Stimulated activated CD4-positive, alpha-beta T cell treated with anti-CD3 and anti-CD28 coated beads, Interleukin-1b, Interleukin-23, amount 100 ng/mL, for 1 hour (primary cell): ENCODE data around the gene ZNF77.
A peak's percentile ranks its signal among the peaks of the same experiment; 100 is the strongest.
"Not testable (repeated sequence)": the region's sequence is repeated elsewhere in the genome, so short reads cannot be mapped to it uniquely, and the experiment has no call there.

ENCODE experiments used
- DNase-seq, 2 donors: peaks; one replicate each; pipeline ENCODE4 v3.0.0-alpha.2; 2020; ENCODE audit warnings: low read depth in 2 of 2

The ZNF77 gene

DNA sequence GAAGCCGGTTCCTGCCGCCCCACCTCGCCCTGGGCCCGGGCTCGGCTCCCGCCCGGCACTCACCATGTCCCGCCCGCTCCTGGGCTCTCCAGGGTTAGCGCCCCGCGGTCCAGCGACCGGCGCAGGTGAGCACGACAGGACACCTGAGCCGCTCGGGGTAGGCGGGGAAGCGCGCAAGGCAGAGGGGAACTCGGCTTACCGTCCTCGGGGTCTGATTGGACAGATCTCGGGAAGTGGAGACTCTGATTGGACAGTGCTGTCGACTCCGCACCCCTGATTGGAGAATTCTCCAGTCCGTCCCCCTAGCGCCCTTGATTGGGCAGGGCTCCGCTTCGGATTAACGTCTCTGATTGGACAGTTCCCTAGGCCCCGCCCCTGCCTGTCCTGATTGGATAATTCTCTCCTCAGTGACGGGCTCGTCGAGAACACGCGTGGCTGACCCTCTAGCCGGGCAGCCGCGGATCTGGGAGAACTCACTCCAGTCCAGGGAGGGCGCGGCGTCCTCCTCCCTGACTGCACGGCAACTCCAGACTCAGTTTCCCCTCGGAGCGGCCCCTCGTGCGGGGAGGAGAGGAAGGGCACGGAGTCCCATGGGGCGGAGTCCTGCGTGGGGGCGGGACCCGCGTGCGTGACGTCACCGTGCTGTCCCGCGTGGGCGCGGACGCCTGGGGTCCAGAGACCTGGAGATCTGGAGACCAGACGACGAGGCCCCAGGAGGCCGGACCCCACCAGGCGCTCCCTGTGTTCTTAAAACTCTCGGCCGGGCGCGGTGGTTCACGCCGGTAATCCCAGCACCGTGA lies at the start of gene ZNF77:
Gene ZNF77 (minus strand): TSS at position 197 of the 800 bp plus-strand sequence. CDS start 131 bp downstream, at position 66.
- DNase-seq: peak; percentile 96 to 97

DNA sequence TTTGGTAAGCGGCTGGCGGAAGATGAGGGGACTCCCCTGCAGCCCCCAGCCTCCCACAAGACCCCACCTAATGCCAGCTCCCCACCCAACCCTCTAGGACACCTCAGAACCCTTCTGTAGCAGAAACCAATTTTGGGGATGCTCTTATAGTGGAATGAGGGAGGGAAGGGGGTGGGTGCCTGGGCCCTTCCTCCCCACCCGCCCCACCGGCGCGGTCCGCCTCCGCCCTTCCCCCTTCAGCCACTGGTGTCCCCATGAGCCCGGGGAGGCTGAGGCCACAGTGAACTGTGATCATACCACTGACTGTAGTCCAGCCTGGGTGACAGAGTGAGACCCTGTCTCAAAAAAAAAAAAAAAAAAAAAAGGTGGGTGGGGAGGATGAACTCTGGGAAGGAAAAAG lies 48.8 kb upstream of the ZNF77 start:
- DNase-seq: no peak

DNA sequence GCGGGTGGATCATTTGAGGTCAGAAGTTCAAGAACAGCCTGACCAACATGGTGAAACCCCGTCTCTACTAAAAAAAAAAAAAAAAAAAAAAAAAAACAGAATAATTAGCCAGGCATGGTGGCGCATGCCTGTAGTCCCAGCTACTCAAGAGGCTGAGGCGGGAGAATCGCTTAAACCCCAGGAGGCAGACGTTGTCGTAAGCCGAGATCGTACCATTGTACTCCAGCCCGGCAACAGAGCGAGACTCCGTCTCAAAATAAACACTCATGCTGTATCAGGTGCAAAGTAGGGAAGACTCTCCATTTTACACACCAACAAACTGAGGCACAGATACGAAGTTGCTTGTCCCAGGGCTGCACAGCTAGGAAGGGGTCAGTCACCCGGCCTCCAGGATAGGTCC lies 48.2 kb upstream of the ZNF77 start:
- DNase-seq: no peak

DNA sequence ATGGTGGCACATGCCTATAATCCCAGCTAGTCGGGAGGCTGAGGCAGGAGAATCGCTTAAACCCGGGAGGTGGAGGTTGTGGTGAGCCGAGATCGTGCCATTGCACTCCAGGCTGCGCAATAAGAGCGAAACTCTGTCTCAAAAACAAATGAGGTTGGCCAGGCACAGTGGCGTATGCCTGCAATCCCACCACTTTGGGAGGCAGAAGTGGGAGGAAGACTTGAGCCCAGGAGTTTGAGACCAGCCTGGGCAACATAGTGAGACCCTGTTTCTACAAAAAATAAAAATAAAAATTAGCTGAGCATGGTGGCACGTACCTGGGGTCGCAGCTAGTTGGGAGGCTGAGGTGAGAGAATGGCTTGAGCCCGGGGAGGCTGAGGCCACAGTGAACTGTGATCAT lies 47.6 kb upstream of the ZNF77 start:
- DNase-seq: not testable (repeated sequence)

DNA sequence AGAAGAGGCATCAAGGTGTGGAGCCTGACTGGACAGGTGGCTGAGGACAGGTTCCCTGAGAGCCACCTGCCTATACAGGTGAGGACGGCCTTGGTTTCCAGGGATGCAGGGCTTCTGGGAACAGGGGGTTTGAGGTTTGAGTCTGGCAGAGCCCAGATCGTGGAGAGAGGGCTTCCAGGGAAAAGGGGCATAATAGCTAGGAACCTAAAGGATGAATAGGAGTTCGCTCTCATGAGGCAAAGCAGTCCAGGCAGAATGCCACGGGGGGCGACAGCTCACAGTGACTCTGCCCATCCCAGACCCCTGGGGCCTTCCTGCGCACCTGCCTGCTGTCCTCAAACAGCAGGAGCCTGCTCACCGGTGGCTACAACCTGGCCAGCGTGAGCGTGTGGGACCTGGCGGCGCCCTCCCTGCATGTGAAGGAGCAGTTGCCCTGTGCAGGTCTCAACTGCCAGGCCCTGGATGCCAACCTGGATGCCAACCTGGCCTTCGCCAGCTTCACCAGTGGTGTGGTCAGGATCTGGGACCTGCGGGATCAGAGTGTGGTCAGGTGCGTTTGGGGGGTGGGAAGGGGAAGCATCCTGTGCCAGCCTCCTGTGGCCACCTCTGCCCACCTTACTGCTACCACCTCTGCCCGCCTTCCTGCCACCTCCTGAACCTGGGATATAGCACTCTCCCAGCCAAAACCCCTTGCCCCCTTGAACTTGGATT lies 44.6 kb upstream of the ZNF77 start:
- no peak for DNase-seq

DNA sequence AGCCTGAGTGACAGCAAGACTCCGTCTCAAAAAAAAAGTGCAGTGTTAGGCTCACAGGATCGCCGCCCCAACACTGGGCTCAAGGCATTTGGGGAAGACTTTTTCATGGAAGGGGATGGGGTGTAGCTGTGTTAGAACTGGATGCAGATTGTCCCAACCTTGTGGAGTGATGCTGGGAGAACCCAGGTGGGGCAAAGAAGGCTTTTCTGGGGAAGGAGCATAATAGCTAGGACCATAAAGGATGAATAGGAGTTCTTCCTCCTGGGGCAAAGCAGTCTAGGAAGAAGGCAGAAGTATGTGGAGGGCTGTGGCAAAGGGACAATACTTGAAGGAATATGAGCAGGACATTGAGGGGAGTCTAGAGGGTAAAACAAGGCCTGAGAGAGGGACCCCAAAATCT lies 43.8 kb upstream of the ZNF77 start:
- DNase-seq: no peak

DNA sequence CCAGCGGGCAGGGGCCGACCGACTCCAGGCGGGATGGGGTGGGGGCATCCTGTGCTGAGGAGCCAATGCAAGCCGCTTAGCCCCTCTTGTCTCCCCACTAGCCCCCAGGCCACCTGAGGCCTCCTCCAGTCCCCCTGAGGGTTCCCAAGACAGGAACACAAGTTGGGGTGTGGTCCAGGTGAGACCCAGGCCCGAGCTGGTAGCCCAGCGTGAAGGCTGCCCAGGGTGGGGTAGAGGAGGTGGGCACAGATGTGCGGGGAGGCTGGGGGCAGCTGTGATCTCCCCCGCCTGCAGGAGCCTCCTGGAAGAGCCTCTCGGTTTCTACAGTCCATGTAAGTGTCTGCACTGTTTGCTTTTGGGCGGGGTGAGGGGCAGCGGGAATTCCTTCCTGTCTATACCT lies 43.0 kb upstream of the ZNF77 start:
- no peak for DNase-seq

DNA sequence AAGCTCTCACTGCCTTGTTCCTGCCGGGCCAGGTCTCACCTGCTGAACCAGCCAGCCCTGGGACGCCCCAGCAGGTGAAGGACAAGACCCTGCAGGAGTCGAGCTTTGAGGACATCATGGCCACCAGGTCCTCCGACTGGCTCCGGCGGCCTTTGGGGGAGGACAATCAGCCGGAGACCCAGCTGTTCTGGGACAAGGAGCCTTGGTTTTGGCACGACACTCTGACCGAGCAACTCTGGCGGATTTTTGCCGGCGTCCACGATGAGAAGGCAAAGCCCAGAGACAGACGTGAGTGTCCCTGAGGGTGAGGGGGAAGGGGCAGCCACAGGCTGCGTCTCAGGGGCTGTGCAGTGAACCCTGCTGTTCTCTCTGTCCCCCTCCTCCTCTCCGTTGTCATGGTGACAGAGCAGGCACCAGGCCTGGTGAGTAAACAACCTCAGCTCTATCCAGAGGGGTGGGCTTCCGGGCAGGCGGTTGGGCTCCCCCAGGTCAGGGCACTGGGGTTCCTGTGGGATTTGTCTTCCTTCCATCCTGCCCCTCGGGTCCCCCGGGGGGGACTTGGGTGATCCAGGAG lies 42.3 kb upstream of the ZNF77 start:
- DNase-seq: no peak

DNA sequence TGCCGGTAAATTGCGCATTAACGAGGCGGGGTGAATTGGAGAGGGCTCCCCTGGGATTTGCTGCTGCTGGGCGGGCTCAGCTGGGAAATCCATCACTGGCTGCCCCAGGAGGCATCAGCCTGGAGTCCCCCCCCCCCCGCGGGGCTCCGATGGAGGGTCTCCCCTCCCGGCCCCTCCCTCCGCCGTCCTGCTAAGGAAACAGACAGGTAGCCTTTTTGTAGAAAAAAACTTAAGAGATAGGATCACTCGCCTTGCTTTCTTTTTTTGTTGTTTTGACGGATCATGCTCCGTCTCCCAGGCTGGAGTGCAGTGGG lies 39.4 kb upstream of the ZNF77 start:
- no peak for DNase-seq

DNA sequence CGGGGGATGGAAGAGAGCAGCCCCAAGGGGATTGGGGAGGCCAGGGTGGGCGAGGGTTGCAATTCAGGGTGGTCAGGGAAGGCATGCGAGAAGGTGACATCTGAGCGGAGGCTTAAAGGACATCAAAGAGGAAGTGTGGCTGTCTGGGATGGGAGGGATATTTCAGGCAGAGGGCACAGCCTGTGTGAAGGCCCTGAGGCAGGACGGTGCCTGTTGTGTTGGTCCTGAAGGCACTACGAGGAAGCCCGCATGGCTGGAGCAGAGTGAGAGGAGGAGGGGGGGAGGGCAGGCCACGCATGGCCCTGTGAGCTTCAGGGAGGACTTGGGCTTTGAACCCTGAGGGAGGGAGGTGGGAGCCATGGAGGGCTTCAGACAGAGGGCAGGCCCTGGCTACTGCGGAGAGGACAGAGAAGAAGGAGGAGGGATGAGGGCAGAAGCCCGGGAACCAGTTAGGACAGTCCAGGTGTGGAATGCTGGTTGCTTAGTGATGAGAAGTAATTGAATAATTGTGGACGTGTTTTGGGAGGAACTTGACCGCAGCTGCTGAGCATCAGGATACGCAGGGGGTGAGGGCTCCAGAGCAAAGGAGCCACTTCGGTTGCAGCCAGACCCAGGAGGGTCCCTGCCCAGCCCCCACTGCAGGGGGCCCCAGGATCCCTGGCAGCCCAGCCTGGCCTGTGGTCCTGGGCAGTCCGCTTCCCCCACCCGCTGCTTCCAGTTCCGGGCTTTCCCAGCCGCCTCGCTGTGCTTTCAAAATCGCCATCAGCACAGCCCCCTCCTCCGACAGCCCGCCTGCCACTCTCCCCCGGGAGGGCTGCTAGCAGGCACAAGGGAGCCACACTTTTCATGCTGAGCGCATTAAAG lies 38.8 kb upstream of the ZNF77 start:
- DNase-seq: no peak

DNA sequence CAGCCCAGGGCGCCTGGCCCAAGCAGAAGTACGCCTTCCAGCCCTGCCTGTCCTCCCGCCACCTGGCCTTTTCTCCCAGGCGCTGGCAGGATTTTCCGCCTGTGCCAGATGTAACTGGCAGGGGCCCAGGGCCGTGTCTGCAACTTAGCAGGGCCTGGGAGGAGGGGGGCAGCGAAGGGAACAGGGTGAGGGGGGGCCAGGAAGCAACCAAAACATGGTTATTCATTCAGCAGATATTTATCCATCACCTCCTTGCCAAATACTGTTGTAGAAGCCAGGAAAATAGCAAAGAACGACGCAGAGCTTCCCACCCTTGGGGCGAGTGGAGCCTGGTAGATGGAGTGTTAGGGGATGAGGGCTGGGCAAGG lies 38.2 kb upstream of the ZNF77 start:
- no peak for DNase-seq

DNA sequence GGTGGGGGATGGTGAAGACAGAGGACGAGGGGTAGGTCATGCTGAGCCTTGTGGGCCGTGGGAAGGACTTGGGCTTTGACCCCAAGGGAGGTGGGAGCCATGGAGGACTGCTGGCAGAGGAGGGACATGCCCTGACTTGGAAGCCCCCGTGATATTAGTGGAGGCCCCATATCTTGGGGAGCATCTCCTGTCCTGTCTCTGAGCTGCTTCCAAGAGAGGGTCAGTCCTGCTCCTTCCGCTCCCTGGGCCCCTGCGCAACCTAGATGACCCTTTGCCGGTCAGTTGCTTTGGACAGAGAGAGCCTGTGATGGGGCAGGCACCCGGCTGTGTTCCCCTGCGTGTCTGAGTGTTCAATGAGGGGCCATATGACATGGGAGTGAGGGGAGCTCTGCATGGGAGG lies 37.8 kb upstream of the ZNF77 start:
- no peak for DNase-seq

DNA sequence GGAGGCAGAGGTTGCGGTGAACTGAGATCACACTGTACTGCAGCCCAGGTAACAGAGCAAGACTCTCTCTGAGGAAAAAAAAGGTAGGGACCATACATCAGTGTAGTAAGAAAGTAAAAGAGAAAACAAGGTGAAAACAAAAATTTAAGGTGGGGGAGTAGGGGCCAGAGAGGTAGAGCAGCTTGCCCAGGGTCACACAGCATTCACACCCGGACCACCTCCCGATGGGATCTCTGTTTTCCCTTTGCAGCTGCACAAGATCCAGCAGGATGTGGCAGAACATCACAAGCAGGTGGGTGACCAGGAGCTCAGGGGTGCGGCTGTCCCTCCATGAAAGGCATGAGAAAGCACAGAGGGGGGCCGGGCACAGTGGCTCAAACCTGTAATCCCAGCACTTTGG lies 37.1 kb upstream of the ZNF77 start:
- DNase-seq: no peak

DNA sequence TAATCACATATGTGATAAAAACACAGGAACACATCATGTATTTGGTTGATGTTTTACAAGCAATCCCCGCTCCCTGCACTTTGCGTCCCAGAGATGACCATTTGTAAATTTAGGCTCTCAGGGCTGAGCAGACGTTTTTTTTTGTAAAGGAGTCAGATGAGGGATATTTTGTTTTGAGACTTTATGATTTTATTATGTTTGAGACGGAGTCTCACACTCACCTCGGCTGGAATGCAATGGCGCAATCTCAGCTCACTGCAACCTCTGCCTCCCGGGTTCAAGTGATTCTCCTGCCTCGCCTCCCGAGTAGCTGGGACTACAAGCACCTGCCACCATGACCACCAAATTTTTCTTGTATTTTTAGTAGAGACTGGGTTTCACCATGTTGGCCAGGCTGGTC lies 34.0 kb upstream of the ZNF77 start:
- no peak for DNase-seq

DNA sequence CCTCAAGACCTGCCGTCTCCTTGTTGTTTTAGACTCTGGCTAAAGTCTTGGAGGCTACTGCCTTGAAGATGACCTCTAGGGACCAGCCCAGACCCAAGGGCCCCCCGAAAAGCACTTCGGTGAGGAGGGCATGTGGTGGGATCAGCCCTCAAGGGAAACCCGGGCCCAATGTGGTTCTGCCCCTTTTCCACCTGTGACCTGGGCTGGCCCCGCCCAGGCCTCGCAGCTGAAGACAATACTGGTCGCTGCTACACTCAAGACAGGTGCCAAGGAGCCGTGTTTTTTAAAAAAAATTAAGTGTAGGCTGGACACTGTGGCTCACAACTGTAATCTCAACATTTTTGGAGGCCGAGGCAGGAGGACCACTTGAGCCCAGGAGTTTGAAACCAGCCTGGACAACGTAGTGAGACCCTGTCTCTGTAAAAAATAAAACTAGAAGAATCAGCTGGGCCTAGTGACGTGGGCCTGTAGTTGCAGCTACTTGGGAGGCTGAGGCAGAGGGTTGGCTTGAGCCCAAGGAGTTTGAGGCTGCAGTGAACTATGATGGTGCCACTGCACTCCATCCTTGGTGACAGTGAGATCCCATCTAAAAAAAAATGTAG lies 33.5 kb upstream of the ZNF77 start:
- DNase-seq: no peak

DNA sequence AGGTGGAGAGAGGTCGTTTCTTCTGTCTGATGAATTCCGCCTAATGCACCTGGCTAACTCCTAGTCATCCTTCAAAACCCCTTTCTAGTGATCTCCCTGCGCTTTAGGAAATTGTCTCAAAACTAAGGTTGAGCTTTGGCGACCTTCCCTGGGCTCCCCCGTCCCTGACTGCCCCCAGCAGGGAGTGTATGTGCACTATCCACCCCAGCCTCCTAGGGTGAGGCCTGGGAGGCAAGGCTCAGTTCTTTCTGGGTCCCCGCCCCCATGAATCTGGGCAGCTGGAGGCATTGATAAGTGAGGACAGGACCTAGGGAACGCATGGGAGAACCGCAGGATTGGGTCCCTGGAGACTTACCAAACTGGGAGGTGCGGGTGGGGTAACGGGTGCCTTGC lies 33.0 kb upstream of the ZNF77 start:
- DNase-seq: no peak

DNA sequence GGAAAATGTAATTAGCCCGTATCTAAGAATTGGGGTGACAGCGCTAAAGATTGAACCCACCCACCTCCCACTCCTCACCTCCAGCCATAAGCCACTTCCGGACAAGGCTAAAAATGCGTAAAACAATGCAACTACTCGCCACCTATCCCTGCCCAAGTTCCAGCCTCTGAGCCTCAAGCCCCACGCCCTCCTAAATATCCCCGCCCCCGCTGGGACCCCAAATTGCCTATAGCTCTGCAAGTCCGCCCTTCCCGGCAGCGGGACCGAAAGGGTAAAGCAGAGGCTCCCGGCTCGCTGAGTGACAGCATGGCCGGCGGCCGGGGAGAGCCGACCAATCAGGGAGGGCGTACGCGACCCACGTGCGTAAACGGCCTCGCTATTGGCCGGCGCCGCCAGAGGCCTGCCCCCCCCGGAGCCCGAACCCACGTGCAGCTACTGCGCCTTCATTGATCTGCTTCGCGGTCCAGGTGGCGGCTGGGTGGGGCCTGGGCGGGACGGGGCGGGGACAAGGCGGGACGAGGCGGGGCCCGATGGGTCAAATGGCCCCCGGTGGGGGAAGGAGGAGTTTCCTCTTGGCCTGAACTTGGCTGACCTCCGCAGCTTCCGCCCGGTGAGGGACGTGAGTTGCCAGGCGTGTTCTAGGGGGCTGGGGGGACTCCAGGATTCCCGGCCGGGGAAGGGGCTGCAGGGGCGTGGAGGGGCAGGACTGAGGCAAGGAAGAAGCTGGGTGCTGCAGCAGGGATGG lies 32.4 kb upstream of the ZNF77 start, which contains the start of gene TLE6:
Gene TLE6 (plus strand): TSS at position 564 of the 745 bp plus-strand sequence. CDS start 670 bp downstream, outside the sequence.
- DNase-seq: peak; percentile 77 to 83

DNA sequence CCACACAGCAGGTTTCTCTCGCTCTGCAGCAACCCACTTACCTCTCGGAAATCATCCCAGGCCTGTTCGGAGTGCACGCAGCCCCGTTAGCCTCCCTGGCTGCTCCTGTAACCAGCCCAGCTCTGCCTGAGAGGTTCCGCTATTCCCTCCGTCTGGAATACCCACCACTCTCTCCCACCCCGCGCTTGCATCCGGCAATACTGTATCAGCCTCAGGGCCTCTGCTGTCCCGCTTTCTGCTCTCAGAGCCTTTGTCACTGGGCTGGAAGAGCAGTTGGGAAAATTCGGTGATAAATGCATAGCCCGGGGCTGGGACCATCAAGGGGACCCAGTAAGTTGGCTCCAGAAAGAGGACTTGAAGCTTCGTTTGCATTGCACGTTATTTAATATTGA lies 31.8 kb upstream of the ZNF77 start:
- no peak for DNase-seq

DNA sequence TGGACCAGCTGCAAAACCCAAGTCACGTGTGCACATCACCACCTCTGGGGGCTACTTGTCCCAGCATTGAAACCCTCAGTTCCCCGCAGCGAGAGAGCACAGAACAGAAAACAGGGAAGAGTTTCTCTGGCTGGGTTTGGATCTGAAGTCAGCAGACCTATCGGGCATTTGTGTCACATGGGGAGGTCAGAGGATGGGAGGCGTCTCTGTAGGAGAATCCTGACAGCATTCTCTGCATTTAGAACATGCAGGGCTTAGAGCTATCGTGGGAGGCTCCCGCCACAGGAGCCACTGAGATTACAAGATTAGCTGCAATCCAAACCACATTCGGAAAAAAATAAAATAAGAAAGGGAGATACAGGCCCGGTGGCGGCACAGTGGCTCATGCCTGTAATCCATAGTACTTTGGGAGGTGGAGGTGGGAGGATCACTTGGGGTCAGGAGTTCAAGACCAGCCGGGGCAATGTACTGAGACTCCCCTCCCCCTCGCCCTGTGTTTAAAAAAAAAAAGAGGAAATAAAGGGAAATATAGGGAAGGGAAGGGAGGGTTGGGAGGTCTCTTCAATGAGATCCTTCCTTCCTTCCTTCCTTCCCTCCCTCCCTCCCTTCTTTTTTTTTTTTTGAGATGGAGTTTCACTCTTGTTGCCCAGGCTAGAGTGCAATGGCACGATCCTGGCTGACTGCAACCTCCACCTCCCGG lies 29.7 kb upstream of the ZNF77 start:
- no peak for DNase-seq

DNA sequence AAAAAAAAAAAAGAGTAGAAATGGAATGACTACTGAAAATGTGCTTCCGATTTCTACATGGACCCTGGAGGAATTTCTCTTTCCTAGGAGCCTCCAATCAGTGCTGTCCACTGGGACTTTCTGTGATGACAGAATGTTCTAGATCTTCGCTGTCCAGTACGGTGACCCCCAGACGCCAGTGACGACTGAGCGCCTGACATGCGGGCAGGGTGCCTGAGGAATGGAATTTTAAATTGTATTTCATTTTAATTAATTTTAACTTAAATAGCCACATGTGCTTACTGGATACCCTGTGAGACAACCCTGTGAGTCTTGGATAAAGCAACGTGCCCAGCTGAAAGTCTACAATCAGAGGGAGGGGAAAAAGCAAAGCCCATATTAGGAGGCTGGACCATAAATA lies 28.5 kb upstream of the ZNF77 start:
- DNase-seq: no peak
